Activated CD8-positive, alpha-beta T cell treated with anti-CD3 and anti-CD28 coated beads for 36 hours (primary cell): Measurements from ENCODE around the gene TOMM5. TPM values are rescaled to one million over a fixed set of nuclear protein-coding genes. Genes with fewer than 3 reads are reported as not detected.

Experiments
- ATAC-seq: fragments of 200-7000 bp; cut with Tn5 transposase; one replicate; pipeline ENCODE4 v1.10.0; 2021; ENCODE audit warnings: mild to moderate bottlenecking, moderate library complexity
- CTCF ChIA-PET: fragments of 350-600 bp; sonication (Branson Sonifier 250); formaldehyde crosslinking; loops from one replicate; lab custom pipeline; 2021; ENCODE audit warnings: antibody characterized with exemption; lab: Charles Lee
- POLR2A ChIA-PET: fragments of 350-600 bp; sonication (Branson Sonifier 250); formaldehyde crosslinking; loops from one replicate; lab custom pipeline; 2021; ENCODE audit warnings: antibody characterized with exemption; lab: Charles Lee
- DNase-seq: peaks from one replicate; pipeline ENCODE4 v3.0.0-alpha.2; 2020
- H3K27ac Mint-ChIP-seq: one replicate; pipeline ENCODE4 v1.8.0; 2021; ENCODE audit warnings: mild to moderate bottlenecking, mixed read lengths
- H3K27me3 Mint-ChIP-seq: one replicate; pipeline ENCODE4 v1.8.0; 2021; ENCODE audit warnings: mixed read lengths
- H3K36me3 Mint-ChIP-seq: one replicate; pipeline ENCODE4 v1.8.0; 2021; ENCODE audit warnings: low read depth, mixed read lengths
- H3K4me1 Mint-ChIP-seq: one replicate; pipeline ENCODE4 v1.8.0; 2021; ENCODE audit warnings: low read depth, mixed read lengths
- H3K4me3 Mint-ChIP-seq: one replicate; pipeline ENCODE4 v1.8.0; 2021; ENCODE audit warnings: mild to moderate bottlenecking, moderate library complexity, mixed read lengths
- H3K9me3 Mint-ChIP-seq: one replicate; pipeline ENCODE4 v1.8.0; 2021; ENCODE audit warnings: mixed read lengths
- CTCF ChIP-seq: fragments of 200-600 bp; IDR thresholded peaks from one replicate; pipeline ENCODE4 v1.8.0; 2022; ENCODE audit warnings: antibody characterized with exemption, mild to moderate bottlenecking
- intact Hi-C: fragments of 100-400 bp; cut with micrococcal nuclease; formaldehyde crosslinking; loops from one replicate; pipeline ENCODE4 v1.10.0; 2022
- total RNA-seq, 2 experiments: library from RNA; stranded (reverse); gene quantifications; one replicate each; pipeline ENCODE4 v1.2.3, GENCODE V29; 2021

TOMM5 gene
- total RNA-seq, 2 experiments from 2014 or later, result 156 to 168 TPM

GRCh38 chr9:37587521-37587920 lies 4.9 kb downstream of the TOMM5 start:
- ChIA-PET POLR2A (no interaction called here), CTCF (no interaction called here)
- no peaks in the 10 kb centered on the region for H3K27me3 Mint-ChIP-seq
- no peak for TF ChIP-seq CTCF
- intact Hi-C loops, result no loop called here
- peaks cover 33% of the 10 kb centered on the region for H3K4me1 Mint-ChIP-seq
- H3K36me3 Mint-ChIP-seq, result peaks cover 66% of the 10 kb centered on the region
- H3K4me3 Mint-ChIP-seq, result no peak overlapping the region
- DNase-seq (no peak), ATAC-seq (no peak)
- no peaks in the 10 kb centered on the region for H3K9me3 Mint-ChIP-seq
- no peak overlapping the region for H3K27ac Mint-ChIP-seq

GRCh38 chr9:37583522-37584121 lies 8.8 kb downstream of the TOMM5 start:
- H3K27ac Mint-ChIP-seq, result no peak overlapping the region
- no peak for ATAC-seq
- no peak for TF ChIP-seq CTCF
- H3K4me3 Mint-ChIP-seq, result no peak overlapping the region
- H3K9me3 Mint-ChIP-seq, result no peaks in the 10 kb centered on the region
- ChIA-PET CTCF (interaction anchor here (2.4 kb wide), 1 partner anchor 9 kb away, joined by 13 read pairs; the partner anchor contains the start of gene TOMM5), POLR2A (interaction anchor here (1.2 to 10.7 kb wide), 3 partner anchors 7 to 9 kb away, joined by 4 to 79 read pairs (median 8); partner anchors contain the start of genes FBXO10 and TOMM5)
- peaks cover 57% of the 10 kb centered on the region for H3K36me3 Mint-ChIP-seq
- intact Hi-C loops, result no loop called here
- no peak for DNase-seq
- H3K27me3 Mint-ChIP-seq, result no peaks in the 10 kb centered on the region
- H3K4me1 Mint-ChIP-seq, result peaks cover 16% of the 10 kb centered on the region

GRCh38 chr9:37582548-37583157 lies 9.7 kb downstream of the TOMM5 start:
- Mint-ChIP-seq H3K4me1 (peaks cover 12% of the 10 kb centered on the region), H3K4me3 (no peak overlapping the region), H3K27me3 (no peaks in the 10 kb centered on the region), H3K9me3 (no peaks in the 10 kb centered on the region), H3K27ac (no peak overlapping the region), H3K36me3 (peaks cover 52% of the 10 kb centered on the region)
- TF ChIP-seq CTCF, result peak; percentile 54
- intact Hi-C loops, result no loop called here
- peak; percentile 66 for ATAC-seq
- no peak for DNase-seq
- POLR2A ChIA-PET, result interaction anchor here (10.7 kb wide), 1 partner anchor 8 kb away, joined by 79 read pairs; the partner anchor contains the start of gene TOMM5
- CTCF ChIA-PET, result interaction anchor here (0.7 to 2.4 kb wide), 3 partner anchors 10 to 29 kb away, joined by 3 to 13 read pairs (median 3); partner anchors contain the start of gene TOMM5

GRCh38 chr9:37575921-37576721 lies 16.3 kb downstream of the TOMM5 start, which contains the start of gene FBXO10:
FBXO10 (minus strand) TSS chr9:37576380; CDS start chr9:37541768, 34,612 bp downstream.
- Mint-ChIP-seq H3K4me1 (peaks cover 19% of the 10 kb centered on the region), H3K36me3 (peaks cover 22% of the 10 kb centered on the region), H3K27ac (no peak within 1 kb of the TSS), H3K4me3 (peak within 1 kb of the TSS; percentile 70), H3K27me3 (no peaks in the 10 kb centered on the region), H3K9me3 (no peaks in the 10 kb centered on the region)
- DNase-seq (peak; percentile 53), ATAC-seq (peak; percentile 76)
- POLR2A ChIA-PET, result interaction anchor here (1.0 to 10.7 kb wide), 5 partner anchors 8 to 81 kb away, joined by 3 to 79 read pairs (median 3); partner anchors contain the start of gene TOMM5
- no peak for TF ChIP-seq CTCF
- intact Hi-C loops, result no loop called here
- CTCF ChIA-PET, result interaction anchor here (0.5 to 3.2 kb wide), 4 partner anchors 16 to 85 kb away, joined by 3 to 13 read pairs (median 7); partner anchors contain the start of gene TOMM5
